ENCODE measurements around the gene AUP1.

Gene AUP1

GRCh38 chr2:74551530-74551929 lies 22.0 kb upstream of the AUP1 start:
- no peak overlapping the region for H3K27ac Mint-ChIP-seq
- H3K36me3 Mint-ChIP-seq = peaks cover 26% of the 10 kb centered on the region
- H3K4me3 Mint-ChIP-seq = no peak overlapping the region

GRCh38 chr2:74550231-74550630 lies 20.7 kb upstream of the AUP1 start:
- ATAC-seq (no peak), DNase-seq (ENCODE audit: low spot score in 2 of 2) (no peak)
- H3K4me3 Mint-ChIP-seq = peak overlapping the region; percentile 65
- no peak overlapping the region for H3K27ac Mint-ChIP-seq
- H3K9me3 Mint-ChIP-seq = no peaks in the 10 kb centered on the region
- H3K36me3 Mint-ChIP-seq = peaks cover 19% of the 10 kb centered on the region
- peaks cover 32% of the 10 kb centered on the region for H3K4me1 Mint-ChIP-seq

More at GRCh38 chr2:74551530-74551929, 22.0 kb upstream of the AUP1 start:
- Mint-ChIP-seq H3K9me3 (no peaks in the 10 kb centered on the region), H3K4me1 (peaks cover 44% of the 10 kb centered on the region)
- DNase-seq (ENCODE audit: low spot score in 2 of 2) (no peak), ATAC-seq (no peak)

GRCh38 chr2:74548900-74549826 lies 19.7 kb upstream of the AUP1 start:
- Mint-ChIP-seq H3K4me3 (peak overlapping the region; percentile 65), H3K36me3 (peaks cover 9% of the 10 kb centered on the region), H3K9me3 (no peaks in the 10 kb centered on the region), H3K4me1 (peaks cover 29% of the 10 kb centered on the region), H3K27ac (no peak overlapping the region)
- peak; percentile 68 for ATAC-seq
- DNase-seq (ENCODE audit: low spot score in 2 of 2) = no peak

- DNase-seq (ENCODE audit: low spot score in 2 of 2) (no peak), ATAC-seq (no peak)
- peaks cover under 1% of the 10 kb centered on the region for H3K36me3 Mint-ChIP-seq
- peaks cover 23% of the 10 kb centered on the region for H3K4me1 Mint-ChIP-seq
- H3K27ac Mint-ChIP-seq = no peak overlapping the region
- H3K9me3 Mint-ChIP-seq = no peaks in the 10 kb centered on the region
- peak overlapping the region; percentile 65 for H3K4me3 Mint-ChIP-seq
Observed at GRCh38 chr2:74548285-74548899, 18.9 kb upstream of the AUP1 start.

- no peaks in the 10 kb centered on the region for H3K9me3 Mint-ChIP-seq
- H3K4me3 Mint-ChIP-seq = no peak overlapping the region
- ATAC-seq (no peak), DNase-seq (ENCODE audit: low spot score in 2 of 2) (no peak)
- peaks cover 13% of the 10 kb centered on the region for H3K4me1 Mint-ChIP-seq
- no peaks in the 10 kb centered on the region for H3K36me3 Mint-ChIP-seq
- peak overlapping the region; percentile 8 for H3K27ac Mint-ChIP-seq
Observed at GRCh38 chr2:74546004-74546403, 16.5 kb upstream of the AUP1 start.

GRCh38 chr2:74544634-74545033 lies 15.1 kb upstream of the AUP1 start:
- DNase-seq (ENCODE audit: low spot score in 2 of 2) (no peak), ATAC-seq (no peak)
- Mint-ChIP-seq H3K4me1 (peaks cover 8% of the 10 kb centered on the region), H3K36me3 (no peaks in the 10 kb centered on the region), H3K4me3 (no peak overlapping the region), H3K9me3 (no peaks in the 10 kb centered on the region), H3K27ac (no peak overlapping the region)

GRCh38 chr2:74542978-74543377 lies 13.5 kb upstream of the AUP1 start:
- Mint-ChIP-seq H3K27ac (no peak overlapping the region), H3K9me3 (no peaks in the 10 kb centered on the region), H3K4me3 (no peak overlapping the region), H3K4me1 (peaks cover under 1% of the 10 kb centered on the region), H3K36me3 (no peaks in the 10 kb centered on the region)
- no peak for ATAC-seq
- DNase-seq (ENCODE audit: low spot score in 2 of 2) = no peak

- Mint-ChIP-seq H3K4me3 (no peak overlapping the region), H3K27ac (no peak overlapping the region), H3K36me3 (no peaks in the 10 kb centered on the region), H3K9me3 (no peaks in the 10 kb centered on the region), H3K4me1 (no peaks in the 10 kb centered on the region)
- no peak for ATAC-seq
- no peak for DNase-seq (ENCODE audit: low spot score in 2 of 2)
Observed at GRCh38 chr2:74540291-74540690, 10.8 kb upstream of the AUP1 start.

- H3K9me3 Mint-ChIP-seq = no peaks in the 10 kb centered on the region
- DNase-seq (ENCODE audit: low spot score in 2 of 2) (no peak), ATAC-seq (no peak)
- H3K36me3 Mint-ChIP-seq = no peaks in the 10 kb centered on the region
- H3K4me1 Mint-ChIP-seq = no peaks in the 10 kb centered on the region
- no peak overlapping the region for H3K27ac Mint-ChIP-seq
- no peak overlapping the region for H3K4me3 Mint-ChIP-seq
Observed at GRCh38 chr2:74538881-74539339, 9.4 kb upstream of the AUP1 start.

- Mint-ChIP-seq H3K27ac (no peak overlapping the region), H3K4me3 (no peak overlapping the region), H3K36me3 (peaks cover 18% of the 10 kb centered on the region), H3K9me3 (no peaks in the 10 kb centered on the region), H3K4me1 (peaks cover 4% of the 10 kb centered on the region)
- no peak for ATAC-seq
- DNase-seq (ENCODE audit: low spot score in 2 of 2) = no peak
Observed at GRCh38 chr2:74537140-74537539, 7.6 kb upstream of the AUP1 start.

GRCh38 chr2:74536166-74536950 lies 6.9 kb upstream of the AUP1 start:
- DNase-seq (ENCODE audit: low spot score in 2 of 2) (no peak), ATAC-seq (no peak)
- Mint-ChIP-seq H3K4me1 (peaks cover 12% of the 10 kb centered on the region), H3K27ac (no peak overlapping the region), H3K4me3 (no peak overlapping the region), H3K9me3 (no peaks in the 10 kb centered on the region), H3K36me3 (peaks cover 25% of the 10 kb centered on the region)

GRCh38 chr2:74535440-74535965 lies 6.0 kb upstream of the AUP1 start:
- ATAC-seq = no peak
- Mint-ChIP-seq H3K4me1 (peaks cover 20% of the 10 kb centered on the region), H3K27ac (no peak overlapping the region), H3K9me3 (no peaks in the 10 kb centered on the region), H3K4me3 (no peak overlapping the region), H3K36me3 (peaks cover 34% of the 10 kb centered on the region)
- no peak for DNase-seq (ENCODE audit: low spot score in 2 of 2)

- DNase-seq (ENCODE audit: low spot score in 2 of 2) (no peak), ATAC-seq (no peak)
- no peaks in the 10 kb centered on the region for H3K9me3 Mint-ChIP-seq
- no peak overlapping the region for H3K4me3 Mint-ChIP-seq
- H3K36me3 Mint-ChIP-seq = peaks cover 42% of the 10 kb centered on the region
- H3K27ac Mint-ChIP-seq = no peak overlapping the region
- H3K4me1 Mint-ChIP-seq = peaks cover 20% of the 10 kb centered on the region
Observed at GRCh38 chr2:74534411-74534810, 4.9 kb upstream of the AUP1 start.

GRCh38 chr2:74533464-74533863 lies 4.0 kb upstream of the AUP1 start:
- no peak for ATAC-seq
- H3K36me3 Mint-ChIP-seq = peaks cover 51% of the 10 kb centered on the region
- DNase-seq (ENCODE audit: low spot score in 2 of 2) = no peak
- peaks cover 26% of the 10 kb centered on the region for H3K4me1 Mint-ChIP-seq
- H3K4me3 Mint-ChIP-seq = no peak overlapping the region
- H3K27ac Mint-ChIP-seq = no peak overlapping the region
- H3K9me3 Mint-ChIP-seq = no peaks in the 10 kb centered on the region

GRCh38 chr2:74532222-74532621 lies 2.7 kb upstream of the AUP1 start:
- peak overlapping the region; percentile 32 for H3K27ac Mint-ChIP-seq
- no peak for DNase-seq (ENCODE audit: low spot score in 2 of 2)
- peaks cover 38% of the 10 kb centered on the region for H3K4me1 Mint-ChIP-seq

More at GRCh38 chr2:74532222-74532621, 2.7 kb upstream of the AUP1 start:
- H3K9me3 Mint-ChIP-seq = no peaks in the 10 kb centered on the region
- H3K4me3 Mint-ChIP-seq = peak overlapping the region; percentile 98
- no peak for ATAC-seq
- H3K36me3 Mint-ChIP-seq = peaks cover 64% of the 10 kb centered on the region
